ENCODE measurements around the gene NATD1. TPM values are rescaled to one million over a fixed set of nuclear protein-coding genes. Genes with fewer than 3 reads are reported as not detected.

Gene NATD1
- total and polyA plus RNA-seq, 9 of the 15 experiments (the other 6 are each of a cell fraction or from before 2014, with no cell fraction given) = 0.24 to 5.4 (median 1.6) TPM

GRCh38 chr17:21252796-21253645 is at the start of gene NATD1 (continued):
- TF ChIP-seq NR1H2 (CRISPR knock-in tag; IDR thresholded peaks at IDR 0.05) (no peak), HNRNPK (IDR thresholded peaks at IDR 0.05; ENCODE audit: low read depth, low read length, poor library complexity, severe bottlenecking) (peak; percentile 63), MCM5 (IDR thresholded peaks at IDR 0.05; ENCODE audit: low read depth) (no peak), PCBP1 (IDR thresholded peaks at IDR 0.05; ENCODE audit: low read depth, low read length, poor library complexity, severe bottlenecking) (peak; percentile 86), CXXC5 (CRISPR knock-in tag; IDR thresholded peaks at IDR 0.05) (peak; percentile 30), ZNF3 (CRISPR knock-in tag; IDR thresholded peaks at IDR 0.05) (no peak), MNT (conservative IDR thresholded peaks at IDR 0.05) (peak; percentile 76 to 84), PTTG1 (tag; IDR thresholded peaks at IDR 0.05; ENCODE audit: low read depth) (no peak), JUNB (CRISPR knock-in tag; conservative IDR thresholded peaks at IDR 0.05) (no peak), MEF2A (IDR thresholded peaks at IDR 0.05; ENCODE audit: control insufficient read depth, low read depth, low read length) (no peak), CREBBP (IDR thresholded peaks at IDR 0.05; ENCODE audit: low read depth, low read length) (no peak), TAF1 (IDR thresholded peaks at IDR 0.05; ENCODE audit: control insufficient read depth, extremely low read depth, insufficient read depth, low read length, severe bottlenecking) (no peak), ZNF766 (CRISPR knock-in tag; conservative IDR thresholded peaks at IDR 0.05) (no peak), ZBTB12 (CRISPR knock-in tag; IDR thresholded peaks at IDR 0.05) (no peak), ELF1 (tag; IDR thresholded peaks at IDR 0.05) (no peak), POLR2A (conservative IDR thresholded peaks at IDR 0.05) (no peak), KLF6 (CRISPR knock-in tag; IDR thresholded peaks at IDR 0.05; ENCODE audit: borderline replicate concordance) (no peak), CC2D1A (IDR thresholded peaks at IDR 0.05) (no peak)

All from K562 (cell line).